ENCODE data around the gene MAPT.
A peak's percentile ranks its signal among the peaks of the same experiment; 100 is the strongest.
"Not testable (repeated sequence)": the region's sequence is repeated elsewhere in the genome, so short reads cannot be mapped to it uniquely, and the experiment has no call there.

MAPT gene

DNA sequence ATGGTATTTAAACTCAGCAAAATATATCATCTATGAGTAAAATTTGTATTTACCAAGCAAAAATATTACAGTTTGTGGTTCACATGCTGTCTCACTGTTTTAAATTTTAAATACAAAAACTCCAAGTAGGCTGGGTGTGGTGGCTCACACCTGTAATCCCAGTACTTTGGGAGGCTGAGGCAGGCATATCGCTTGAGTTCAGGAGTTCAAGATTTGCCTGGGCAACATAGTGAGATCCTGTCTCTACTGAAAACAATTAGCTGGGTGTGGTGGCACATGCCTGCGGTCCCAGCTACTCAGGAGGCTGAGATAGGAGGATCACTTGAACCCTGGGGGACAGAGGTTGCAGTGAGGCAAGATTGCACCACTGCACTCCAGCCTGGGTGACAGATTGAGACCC, 37.3 kb downstream of the MAPT start:
- DNase-seq = no peak

DNA sequence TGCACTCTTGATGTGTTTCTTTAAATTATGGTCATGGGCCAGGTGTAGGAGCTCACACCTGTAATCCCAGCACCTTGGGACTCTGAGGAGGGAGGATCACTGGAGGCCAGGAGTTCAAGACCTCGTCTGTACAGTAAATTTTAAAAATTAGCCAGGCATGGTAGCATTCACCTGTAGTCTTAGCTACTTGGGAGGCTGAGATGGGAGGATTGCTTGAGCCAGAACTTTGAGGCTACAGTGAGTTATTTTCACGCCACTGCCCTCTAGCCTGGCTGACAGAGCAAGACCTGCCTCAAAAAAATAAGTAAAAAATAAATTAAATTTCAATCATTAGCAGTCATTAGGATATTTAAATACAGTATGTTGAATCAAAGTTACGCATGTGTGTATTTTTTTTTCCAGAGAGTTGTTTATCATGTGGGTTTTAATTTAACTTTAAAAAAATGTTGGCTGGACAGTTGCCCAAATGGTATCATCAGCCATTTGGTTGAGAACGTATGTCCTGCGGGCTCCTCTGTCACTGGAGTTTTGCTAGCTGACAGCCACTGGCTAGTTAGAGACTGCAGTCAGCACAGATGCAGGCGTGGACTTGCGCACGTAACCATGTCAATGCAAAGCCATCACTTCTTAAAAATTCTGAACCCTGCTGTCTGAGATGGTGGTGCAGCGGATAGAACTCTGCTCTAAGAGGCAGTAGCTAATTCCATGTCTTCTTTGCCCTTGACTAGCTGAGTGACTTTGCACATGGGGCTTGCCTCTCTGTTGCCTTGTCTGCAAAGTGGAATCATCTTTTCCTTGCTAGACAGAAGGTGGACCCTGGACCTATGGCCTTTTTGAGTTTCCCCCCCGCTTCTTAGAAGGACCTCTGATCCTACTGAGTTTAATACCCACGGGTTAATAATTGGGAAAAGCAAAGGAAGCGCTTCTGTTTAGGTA, 40.0 kb downstream of the MAPT start:
- DNase-seq = no peak

DNA sequence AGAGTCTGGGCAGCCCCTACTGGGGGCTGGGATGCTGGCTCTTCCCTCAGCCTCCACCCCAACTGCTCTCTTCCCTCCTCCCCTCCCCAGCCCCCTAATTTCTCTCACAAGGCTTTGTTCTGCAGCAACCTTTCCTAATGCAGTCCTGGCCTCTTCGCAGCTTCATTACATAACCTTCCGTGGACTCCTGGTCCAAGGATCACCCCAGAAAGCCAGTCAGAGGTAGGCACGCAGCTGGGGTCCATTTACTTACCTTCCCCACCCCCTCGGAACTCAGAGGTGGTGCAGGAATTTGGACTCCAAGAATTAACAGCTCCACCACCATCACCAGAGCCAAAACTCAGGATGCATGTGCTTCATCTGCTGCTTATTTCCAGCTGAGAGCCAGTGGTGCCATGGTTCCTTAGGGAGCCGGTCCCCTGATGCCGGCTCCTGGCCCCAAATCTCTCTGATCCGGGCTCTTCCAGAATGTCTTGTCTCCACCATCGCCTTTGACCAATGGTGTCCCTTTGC, 40.9 kb downstream of the MAPT start:
- no peak for DNase-seq

DNA sequence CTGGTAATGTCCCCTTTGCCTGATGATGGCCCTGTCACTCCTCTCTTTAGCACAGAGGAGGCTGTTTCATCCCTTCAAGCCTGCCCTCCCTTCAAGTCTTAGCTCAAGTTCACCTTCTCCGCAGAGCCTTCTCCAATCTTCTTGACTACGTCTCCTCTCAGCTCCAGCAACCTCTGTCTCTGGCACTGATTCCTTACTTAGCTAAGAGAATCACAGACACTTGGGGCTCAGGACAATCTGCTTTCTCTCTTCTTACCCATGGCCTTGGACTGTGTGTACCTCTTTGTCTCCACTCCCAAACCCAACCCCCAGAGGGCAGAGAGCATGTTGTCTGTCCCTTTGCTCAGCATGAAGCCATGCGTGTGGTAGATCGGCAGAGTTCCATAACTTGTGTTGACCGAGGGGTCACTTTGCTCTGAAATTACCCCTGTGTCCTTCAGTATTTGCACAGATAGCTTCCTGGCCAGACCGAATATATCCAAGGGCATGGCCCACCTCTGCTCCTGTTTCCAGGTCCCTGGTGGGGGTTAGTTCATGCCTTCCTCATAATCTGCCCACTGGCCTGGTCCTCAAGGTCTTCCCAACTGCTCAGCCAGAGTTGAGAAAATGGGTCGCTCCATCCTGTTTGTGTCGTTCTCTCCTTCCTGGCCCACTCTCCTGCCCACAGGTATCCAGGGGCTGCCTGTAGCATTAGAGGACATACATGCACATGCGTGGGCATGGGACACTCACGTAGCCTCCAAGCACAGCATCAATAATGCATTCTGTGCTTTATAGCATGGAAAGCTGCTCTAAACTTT, 41.6 kb downstream of the MAPT start:
- no peak for DNase-seq

DNA sequence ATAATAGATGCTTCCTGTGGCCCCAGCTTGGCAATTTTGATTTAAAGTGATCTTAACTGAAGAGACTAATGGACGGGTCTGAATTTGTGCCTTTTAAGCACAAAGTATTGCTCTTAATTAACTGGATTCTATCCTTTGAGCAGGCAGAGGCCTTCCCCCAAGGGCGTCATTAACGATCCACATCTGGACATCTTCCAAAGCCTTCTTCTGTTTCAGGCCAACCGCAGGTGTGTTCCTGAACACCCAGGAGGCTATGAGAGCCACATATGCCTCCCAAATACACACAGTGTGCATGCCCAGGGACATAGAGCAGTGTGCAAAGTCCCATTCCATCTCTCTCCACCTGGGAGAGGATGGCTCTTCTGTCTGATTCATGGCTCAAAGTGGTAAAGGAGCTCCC, 42.3 kb downstream of the MAPT start:
- no peak for DNase-seq

DNA sequence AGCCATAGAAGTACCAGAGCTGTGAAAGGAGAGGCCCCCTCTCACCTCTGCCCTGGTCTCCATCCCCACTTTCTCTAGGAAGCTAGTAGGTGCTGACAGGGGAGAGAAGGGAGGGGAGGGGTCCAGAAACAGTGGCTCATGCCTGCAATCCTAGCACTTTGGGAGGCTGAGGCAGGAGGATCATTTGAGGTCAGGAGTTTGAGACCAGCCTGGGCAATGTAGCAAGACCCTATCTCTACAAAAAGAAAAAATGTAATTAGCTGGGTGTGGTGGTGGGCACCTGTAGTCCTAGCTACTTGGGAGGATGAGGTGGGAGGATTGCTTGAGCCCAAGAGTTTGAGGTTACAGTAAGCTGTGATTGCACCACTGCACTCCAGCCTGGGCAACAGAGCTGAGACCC, 42.8 kb downstream of the MAPT start:
- not testable (repeated sequence) for DNase-seq

DNA sequence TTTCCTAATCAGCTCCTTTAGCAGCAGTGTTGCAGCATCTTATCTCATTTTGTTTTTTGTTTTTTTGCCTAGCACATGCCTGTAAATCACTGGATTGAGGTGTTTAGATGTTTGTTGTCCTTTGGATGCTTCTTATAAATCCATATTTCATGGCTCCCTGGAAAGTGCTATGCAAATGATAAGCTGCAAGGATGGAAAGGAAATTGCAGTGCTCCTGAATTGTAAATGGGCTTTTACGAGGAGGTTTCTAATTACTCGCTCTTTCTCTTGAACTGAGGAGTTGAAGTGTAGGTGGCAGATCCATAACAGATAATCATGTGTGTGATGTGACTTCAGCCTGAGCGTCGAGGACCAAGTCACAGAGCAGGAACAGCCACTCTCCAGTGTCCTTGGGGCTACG, 45.0 kb downstream of the MAPT start:
- no peak for DNase-seq

DNA sequence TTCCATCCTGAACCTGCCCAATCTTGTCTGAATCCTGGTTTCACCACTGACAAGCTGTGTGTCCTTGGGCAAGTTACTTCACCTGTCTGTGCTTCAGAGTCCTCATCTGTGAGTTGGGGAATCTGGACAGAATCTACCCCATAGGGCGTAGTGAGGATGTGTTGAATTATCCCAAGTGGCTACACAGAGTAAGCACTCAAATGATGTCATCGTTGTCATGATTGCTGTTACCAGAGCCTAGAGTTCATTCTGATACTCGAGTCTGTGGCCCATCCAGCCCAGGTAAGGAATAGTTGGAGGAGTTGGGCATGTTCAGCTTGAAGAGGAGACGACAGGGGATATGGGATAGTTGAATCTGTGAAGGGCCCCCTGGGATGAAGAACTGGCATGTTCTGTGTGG, 45.9 kb downstream of the MAPT start:
- DNase-seq = no peak

DNA sequence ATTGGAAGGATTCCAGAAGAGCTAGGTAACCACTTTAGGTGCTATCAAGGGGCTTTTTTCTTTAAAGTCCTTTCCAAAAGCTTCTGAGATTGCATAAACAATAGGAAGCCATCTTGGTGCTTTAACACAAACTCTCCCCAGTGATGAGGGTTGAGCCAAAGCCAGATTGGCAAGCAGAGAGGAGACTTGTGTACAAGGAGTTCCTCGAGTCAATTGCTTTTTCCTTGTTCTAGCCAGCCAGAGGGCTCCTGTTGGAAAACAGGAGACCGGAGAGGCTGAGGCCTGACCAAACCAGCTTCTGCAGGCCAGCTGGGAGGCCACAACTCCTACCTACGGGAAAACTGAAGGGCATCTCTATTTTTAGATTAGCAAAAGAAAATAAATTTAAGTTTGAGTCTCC, 46.5 kb downstream of the MAPT start:
- DNase-seq = no peak

DNA sequence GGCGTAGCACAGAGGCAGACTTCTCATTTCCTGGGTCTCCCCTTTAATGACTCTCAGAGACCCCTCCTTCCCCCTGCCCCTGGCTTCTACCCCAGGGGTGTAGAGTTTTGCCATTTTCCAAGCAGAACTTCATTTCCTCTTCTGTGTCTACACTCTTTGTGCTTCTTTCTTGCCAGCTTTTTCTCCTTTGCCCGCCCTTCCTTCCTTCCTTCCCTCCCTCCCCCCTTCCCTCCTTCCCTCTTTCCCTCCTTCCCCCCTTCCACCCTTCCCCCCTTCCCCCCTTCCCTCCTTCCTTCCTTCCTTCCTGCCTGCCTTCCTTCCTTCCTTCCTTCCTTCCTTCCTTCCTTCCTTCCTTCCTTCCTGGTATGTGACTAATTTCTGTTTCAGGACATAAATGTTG, 47.0 kb downstream of the MAPT start:
- no peak for DNase-seq

DNA sequence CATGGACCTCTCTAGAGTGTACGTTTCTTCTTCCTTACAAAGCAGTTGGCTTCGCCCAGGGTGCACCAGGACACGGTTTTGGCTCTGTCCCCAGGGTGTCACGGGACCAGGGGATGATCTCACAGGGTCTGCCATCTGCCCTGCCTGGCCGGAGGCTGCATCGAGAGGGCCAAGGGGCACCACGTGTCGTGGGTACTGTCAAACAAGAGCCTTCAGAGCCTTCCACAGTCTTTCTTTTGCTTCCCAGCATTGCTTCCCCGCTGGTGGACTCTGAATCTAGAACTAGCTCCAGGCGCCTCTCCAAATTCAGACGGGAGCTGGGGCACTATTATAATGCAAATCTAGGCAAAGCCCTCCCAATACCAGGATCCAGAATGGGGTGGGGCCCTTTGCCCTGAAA, 47.9 kb downstream of the MAPT start:
- no peak for DNase-seq

DNA sequence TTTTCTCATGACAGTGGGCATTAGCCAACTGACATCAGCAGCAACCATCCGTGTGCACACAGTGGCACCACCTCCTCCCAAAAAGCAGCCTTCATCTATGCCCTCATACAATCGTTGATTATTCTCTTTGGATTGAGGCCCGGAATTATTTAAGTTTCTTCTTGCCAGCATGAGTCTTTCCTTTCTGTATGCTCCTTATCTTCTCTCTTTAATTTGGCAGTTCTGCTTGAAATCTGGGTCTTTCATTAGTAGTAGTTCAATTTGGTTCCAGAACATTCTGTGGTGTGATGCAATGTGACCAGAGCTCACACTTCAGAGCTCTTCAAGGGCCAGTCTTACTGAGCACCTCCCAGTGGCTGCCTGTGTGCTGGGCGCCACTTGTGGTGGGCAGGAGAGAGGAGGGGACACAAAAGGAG, 52.5 kb downstream of the MAPT start:
- no peak for DNase-seq

DNA sequence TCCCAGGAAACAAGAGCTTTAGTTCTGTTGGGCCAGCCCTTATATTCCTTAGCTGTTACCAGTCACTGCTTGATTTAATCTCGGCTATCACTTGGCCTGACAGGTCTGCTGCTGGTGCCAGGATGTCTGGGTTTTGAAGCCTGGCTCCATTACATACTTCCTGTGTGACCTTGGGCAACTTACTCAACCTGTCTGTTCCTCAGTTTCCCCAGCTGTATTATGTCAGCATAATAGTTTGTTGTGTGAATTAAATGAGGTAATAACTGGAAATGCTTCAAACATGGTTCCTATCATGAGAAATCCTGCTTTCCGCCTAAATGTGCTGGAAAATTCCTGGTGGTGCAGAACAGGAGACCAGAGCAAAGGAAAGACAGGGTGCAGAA, 54.1 kb downstream of the MAPT start:
- no peak for DNase-seq

DNA sequence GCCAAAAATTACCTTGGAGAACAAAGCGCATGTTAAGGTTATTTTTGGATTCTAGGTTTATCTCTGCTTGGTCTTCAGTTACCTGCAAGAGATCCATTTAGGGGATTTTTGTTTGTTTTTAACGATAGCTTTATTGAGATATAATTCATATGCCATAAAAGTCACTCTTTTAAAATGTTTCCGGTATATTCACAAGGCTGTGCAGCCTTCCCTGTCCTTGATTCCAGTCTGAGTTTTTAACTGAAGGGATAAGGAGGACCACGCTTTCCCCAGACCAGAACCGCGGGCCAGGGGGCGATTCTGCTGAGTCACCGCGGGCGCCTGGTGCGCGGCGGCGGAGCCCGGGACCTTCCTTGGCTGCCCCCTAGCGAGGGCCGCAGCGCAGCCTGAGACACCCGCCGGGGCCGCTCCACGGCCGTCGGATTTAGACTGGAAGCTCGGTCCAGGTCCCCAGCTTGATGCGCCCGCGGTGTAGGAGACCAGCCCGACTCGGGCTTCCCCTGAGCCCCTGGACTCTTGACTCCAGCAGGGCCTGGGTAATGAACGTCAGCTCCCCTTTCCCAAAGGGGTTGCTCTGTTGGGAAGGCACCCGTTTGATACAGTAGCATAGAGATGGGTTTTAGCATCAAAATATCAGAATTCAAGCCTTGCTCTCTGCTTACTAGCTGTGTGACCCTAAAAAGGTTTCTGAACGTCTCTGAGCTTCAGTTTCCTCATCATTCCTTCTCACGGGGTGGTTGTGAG, 54.7 kb downstream of the MAPT start:
- peak; percentile 43 for DNase-seq

DNA sequence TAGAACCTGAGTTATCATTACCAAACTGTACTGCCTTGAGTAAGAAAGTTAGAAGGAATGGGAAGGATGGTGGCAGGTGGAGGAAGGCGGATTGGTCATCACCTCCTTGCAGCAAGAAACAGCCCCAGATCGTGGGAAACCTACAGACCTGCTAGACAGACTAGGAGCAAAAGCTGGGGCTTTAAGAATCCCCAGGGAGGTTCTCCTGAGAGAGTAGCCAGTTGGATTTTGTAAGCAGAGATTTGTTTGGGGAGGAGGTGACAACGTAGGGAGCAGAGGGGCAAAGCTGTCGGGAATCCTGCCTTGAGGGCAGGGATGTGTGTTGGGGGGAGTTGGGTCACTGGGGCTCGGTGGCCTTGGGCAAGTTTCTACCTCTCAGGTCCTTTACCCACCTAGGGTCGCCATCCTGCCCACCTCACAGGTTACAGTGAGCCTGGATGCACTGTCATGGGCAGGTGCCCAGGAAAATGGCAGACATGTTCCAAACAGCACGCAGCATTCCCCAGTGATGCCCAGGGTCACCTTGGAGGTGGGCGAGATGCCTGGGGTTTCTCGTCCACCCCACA, 55.5 kb downstream of the MAPT start:
- no peak for DNase-seq

DNA sequence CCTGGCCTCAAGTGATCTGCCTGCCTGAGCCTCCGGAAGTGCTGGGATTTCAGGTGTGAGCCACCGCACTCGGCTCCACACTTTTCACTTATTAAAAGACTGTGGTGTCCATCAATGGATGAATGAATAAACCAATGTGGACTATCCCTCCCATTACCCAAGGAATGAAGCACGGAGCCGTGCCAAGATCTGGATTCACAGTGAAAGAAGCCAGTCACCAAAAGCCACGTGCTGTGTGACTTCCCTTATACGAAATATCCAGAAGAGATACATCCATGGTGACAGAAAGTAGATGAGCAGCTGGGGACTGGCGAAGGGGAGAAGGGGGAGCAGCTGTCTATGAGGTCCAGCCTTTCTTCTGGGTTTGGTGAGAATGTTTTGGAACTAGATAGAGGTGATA, 56.5 kb downstream of the MAPT start:
- no peak for DNase-seq

DNA sequence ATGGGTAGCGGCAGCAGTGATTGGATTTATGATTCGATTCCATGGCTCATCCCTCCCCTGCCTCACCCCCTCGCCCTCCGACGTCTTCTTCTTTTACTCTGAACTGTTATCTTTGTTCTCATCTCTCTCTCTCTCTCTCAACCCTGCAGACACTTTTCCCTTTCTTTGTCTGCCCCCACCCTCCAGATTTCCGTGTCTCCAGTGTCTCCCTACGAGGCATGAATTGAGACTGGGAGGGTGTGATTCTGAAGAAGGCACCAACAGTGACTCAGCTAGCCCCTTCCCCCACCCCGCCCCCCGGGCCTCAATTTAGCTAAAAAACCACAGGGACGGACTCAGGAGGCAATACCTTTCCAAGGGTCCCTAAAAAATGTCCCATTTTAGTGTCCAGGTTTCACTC, 57.0 kb downstream of the MAPT start:
- no peak for DNase-seq

DNA sequence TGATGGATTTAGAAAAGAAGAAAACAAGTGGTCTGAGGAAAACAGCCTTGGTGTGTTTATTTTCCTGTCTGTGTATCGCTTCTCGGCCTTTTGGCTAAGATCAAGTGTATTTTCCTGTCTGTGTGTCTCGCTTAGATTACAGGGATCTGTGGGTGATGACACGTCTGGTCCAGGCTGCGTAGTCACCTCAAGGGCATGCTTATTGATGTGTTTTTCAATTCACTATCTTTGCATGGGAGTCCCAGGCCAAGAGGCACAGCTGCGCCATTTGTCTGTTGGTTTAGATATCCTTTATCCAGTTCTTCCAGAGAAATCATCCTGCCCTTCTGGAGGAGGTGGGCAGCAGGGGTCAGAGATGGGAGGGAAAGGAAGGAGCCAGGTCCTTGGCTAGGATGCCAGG, 57.6 kb downstream of the MAPT start:
- no peak for DNase-seq

DNA sequence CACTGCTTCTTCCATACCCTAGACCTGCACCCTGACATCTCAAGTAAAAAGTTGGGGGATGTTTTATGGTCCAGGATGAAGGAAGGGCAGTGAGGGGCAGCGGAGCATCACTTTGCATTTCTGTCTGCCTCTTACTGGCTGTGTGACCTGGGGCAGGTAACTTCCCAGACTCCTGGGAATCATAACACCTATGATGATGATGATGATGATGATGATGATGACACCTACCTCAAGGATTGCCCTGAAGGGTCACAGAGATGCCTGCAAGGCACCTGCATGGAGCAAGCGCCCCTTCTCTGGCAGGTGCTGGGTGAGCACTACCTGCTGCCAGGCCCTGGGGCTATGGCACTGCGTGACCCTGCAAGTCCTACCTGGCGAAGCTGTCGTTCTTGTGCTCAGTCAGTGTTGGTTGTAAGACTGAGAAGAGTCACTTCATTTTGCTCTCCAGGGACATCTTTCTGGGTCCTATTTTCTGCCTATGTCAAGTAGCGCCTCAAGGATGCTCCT, 58.5 kb downstream of the MAPT start:
- DNase-seq = no peak

DNA sequence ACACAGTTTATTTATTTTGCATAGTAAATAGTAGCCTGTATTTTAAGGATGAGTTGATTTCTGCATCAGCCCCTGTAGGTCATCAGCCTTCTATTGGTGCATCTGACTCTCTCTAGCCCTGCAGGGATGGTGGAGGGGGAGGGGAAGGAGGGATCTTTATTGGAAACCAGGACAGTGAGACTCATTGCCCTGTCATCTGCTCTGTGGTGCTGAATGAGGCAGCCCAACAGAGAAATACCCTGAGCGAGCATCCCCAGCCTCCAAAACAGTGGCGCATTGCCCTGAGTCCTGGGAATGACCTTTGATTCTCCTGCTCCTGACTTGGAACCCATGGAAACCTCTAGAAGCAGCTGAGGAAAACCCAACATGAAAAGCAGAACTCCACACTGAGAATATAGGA, 59.2 kb downstream of the MAPT start:
- DNase-seq = no peak

DNA sequence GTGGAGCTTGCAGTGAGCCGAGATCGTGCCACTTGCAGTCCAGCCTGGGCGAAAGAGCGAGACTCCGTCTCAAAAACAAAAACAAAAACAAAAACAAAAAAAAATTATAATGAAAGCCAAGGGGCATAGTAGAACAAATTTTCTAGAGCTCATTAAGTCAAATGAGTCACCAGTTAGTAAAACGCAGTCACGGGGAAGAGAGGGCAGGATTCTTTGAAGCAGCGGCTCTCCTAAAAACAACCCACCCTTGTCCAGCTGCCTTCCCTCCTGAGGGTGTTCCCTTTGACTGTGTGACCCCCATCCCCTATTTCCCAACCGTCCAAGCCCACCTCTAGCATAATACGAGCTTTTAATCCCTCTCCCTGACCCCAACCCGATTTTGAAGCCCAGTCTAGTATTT, 60.6 kb downstream of the MAPT start:
- DNase-seq = no peak

DNA sequence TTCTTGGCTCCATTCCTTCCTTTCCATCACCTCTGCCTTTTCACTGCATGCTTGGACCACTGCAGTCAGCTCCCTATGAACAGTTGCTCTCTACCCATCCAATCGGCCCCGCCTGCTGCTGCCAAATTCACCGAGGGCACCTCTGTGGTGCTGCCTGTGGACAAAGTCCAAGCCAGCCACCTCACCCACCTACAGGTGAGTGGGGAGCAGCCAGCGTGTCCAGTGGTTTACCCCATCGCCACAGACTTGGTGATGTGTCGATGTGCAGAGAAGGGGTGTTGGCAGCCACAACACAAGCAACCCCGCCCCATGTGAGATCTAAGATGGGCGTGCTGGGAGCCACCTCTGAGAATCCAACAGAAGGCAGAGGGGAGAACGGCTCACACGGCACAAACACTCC, 61.0 kb downstream of the MAPT start:
- DNase-seq = no peak

DNA sequence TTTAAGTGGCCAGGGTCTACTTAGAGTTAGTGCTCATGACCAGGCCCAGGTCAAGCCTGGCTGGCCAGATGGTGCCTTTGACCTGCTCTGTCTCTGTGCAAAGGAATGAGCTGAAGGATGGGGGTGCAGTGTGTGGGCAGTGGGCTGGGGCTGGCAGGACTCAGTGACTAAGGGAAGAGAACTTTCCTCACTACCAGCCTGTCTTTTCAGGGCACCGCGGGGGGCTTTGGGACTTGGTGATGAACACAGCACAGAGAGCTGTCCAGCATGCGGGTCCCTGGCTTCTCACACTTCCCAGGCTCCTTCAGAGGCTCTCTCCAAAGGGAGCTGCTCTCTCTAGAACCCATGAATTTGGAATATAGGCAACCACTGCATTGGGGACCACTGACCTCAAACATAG, 61.7 kb downstream of the MAPT start:
- no peak for DNase-seq

All from CD4-positive, alpha-beta T cell treated with Interleukin-21 for 1 hour (primary cell).